Measurements from ENCODE around the gene CLCNKA.
"Not testable (repeated sequence)": the region's sequence is repeated elsewhere in the genome, so short reads cannot be mapped to it uniquely, and the experiment has no call there.

The CLCNKA gene

DNA sequence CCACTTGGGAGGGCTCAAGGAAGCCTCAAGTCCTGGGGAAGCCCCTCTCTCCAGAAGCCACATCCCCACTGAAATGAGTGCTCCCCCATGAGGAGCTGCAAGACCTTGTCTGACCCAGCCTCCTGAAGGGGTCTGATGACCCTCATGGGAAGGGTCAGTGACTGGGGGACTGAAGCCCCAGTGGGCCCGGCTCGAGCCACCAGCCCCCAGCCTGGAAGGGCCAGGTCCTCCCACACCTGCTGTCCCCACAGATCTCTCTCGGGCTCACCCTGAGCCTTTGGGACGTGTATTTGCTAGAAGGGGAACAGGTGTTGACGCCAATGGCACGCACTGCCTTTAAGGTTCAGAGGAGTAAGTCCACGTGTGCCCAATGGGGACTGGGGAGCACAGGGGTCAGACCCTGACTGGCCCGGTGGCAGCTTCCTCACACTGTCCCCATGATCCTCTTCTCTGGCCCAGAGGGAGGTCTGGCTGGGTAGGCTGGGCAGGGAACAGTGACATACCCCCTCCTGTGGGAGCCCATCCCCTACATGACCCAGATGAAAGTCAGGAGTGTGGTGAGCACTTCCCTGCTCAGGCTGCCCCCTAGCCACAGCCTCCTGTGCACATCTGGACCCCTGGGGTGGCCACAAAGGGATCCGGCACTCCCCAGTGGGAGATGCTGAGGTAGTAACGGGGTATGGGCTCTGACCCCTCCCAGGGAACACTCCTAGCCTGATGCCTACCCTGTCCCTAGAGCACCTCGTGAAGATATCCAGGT lies 30.2 kb upstream of the CLCNKA start:
- no peak overlapping the region for H3K27ac ChIP-seq (ENCODE audit: low read depth, low read length)
- H3K36me3 ChIP-seq (ENCODE audit: control insufficient read depth, insufficient read depth, low read length): no peaks in the 10 kb centered on the region
- H3K27me3 ChIP-seq (ENCODE audit: control insufficient read depth, insufficient read depth, low read length): no peaks in the 10 kb centered on the region
- no peaks in the 10 kb centered on the region for H3K4me1 ChIP-seq (ENCODE audit: control insufficient read depth, insufficient read depth, low read length)
- H3K4me3 ChIP-seq (ENCODE audit: low read length): no peak overlapping the region
- no peak overlapping the region for H3K9ac ChIP-seq (ENCODE audit: low read length)

DNA sequence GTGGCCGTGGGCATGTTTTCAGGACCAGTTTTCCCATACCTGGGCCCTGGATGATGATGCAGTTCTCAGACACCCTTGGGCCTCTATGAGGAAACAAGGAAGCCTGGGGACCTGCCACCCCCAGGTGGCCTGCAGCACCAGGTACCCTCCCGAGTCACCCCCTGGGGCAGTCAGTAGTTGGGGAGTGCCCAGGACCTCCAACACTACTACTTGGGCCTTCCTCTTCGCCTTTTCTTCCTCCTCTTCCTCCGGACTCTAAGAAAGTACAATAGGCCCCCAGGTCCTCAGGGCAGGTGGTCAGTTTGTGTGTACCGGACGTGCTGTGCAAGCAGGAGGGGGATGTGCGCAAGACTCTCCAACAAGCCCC lies 29.7 kb upstream of the CLCNKA start:
- H3K27ac ChIP-seq (ENCODE audit: low read depth, low read length): no peak overlapping the region
- no peak overlapping the region for H3K4me3 ChIP-seq (ENCODE audit: low read length)
- H3K36me3 ChIP-seq (ENCODE audit: control insufficient read depth, insufficient read depth, low read length): no peaks in the 10 kb centered on the region
- no peaks in the 10 kb centered on the region for H3K27me3 ChIP-seq (ENCODE audit: control insufficient read depth, insufficient read depth, low read length)
- H3K9ac ChIP-seq (ENCODE audit: low read length): no peak overlapping the region
- no peaks in the 10 kb centered on the region for H3K4me1 ChIP-seq (ENCODE audit: control insufficient read depth, insufficient read depth, low read length)

GRCh38 chr1:15992582-15993500 lies 29.0 kb upstream of the CLCNKA start:
- H3K4me1 ChIP-seq (ENCODE audit: control insufficient read depth, insufficient read depth, low read length): no peaks in the 10 kb centered on the region
- H3K27me3 ChIP-seq (ENCODE audit: control insufficient read depth, insufficient read depth, low read length): no peaks in the 10 kb centered on the region
- H3K4me3 ChIP-seq (ENCODE audit: low read length): no peak overlapping the region
- no peak overlapping the region for H3K9ac ChIP-seq (ENCODE audit: low read length)
- no peaks in the 10 kb centered on the region for H3K36me3 ChIP-seq (ENCODE audit: control insufficient read depth, insufficient read depth, low read length)
- H3K27ac ChIP-seq (ENCODE audit: low read depth, low read length): no peak overlapping the region

DNA sequence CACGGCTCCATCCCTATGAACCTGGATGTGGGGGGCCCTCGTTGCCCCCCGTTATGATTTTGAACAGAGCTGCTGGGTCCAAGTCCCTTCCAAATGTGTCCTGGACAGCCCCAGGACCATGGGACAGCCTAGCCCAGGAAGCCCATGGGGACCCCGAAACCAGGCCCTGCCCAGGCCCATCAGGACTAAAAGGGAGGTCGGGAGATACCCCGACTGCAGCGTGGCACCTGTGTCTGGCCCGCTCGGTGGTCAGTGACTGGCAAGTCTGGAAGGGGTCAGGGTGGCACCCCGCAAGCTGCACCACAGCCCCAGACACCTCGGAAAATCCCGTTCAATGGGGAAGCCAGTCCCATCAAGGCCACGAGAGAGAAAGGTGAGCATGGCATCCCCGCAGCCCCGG lies 28.2 kb upstream of the CLCNKA start:
- H3K27me3 ChIP-seq (ENCODE audit: control insufficient read depth, insufficient read depth, low read length): no peaks in the 10 kb centered on the region
- no peak overlapping the region for H3K4me3 ChIP-seq (ENCODE audit: low read length)

GRCh38 chr1:15994081-15994480 lies 27.8 kb upstream of the CLCNKA start:
- no peak overlapping the region for H3K9ac ChIP-seq (ENCODE audit: low read length)
- no peaks in the 10 kb centered on the region for H3K27me3 ChIP-seq (ENCODE audit: control insufficient read depth, insufficient read depth, low read length)
- no peak overlapping the region for H3K4me3 ChIP-seq (ENCODE audit: low read length)
- H3K36me3 ChIP-seq (ENCODE audit: control insufficient read depth, insufficient read depth, low read length): no peaks in the 10 kb centered on the region
- H3K4me1 ChIP-seq (ENCODE audit: control insufficient read depth, insufficient read depth, low read length): no peaks in the 10 kb centered on the region
- no peak overlapping the region for H3K27ac ChIP-seq (ENCODE audit: low read depth, low read length)

More for the DNA sequence above, 28.2 kb upstream of the CLCNKA start:
- Histone ChIP-seq H3K9ac (ENCODE audit: low read length) (no peak overlapping the region), H3K4me1 (ENCODE audit: control insufficient read depth, insufficient read depth, low read length) (no peaks in the 10 kb centered on the region), H3K36me3 (ENCODE audit: control insufficient read depth, insufficient read depth, low read length) (no peaks in the 10 kb centered on the region), H3K27ac (ENCODE audit: low read depth, low read length) (no peak overlapping the region)

- Histone ChIP-seq H3K4me1 (ENCODE audit: control insufficient read depth, insufficient read depth, low read length) (no peaks in the 10 kb centered on the region), H3K4me3 (ENCODE audit: low read length) (no peak overlapping the region), H3K27me3 (ENCODE audit: control insufficient read depth, insufficient read depth, low read length) (no peaks in the 10 kb centered on the region), H3K9ac (ENCODE audit: low read length) (no peak overlapping the region), H3K36me3 (ENCODE audit: control insufficient read depth, insufficient read depth, low read length) (no peaks in the 10 kb centered on the region), H3K27ac (ENCODE audit: low read depth, low read length) (no peak overlapping the region)
Observed at GRCh38 chr1:15994590-15995351, 27.1 kb upstream of the CLCNKA start.

GRCh38 chr1:15997076-15997585 lies 24.7 kb upstream of the CLCNKA start:
- no peak overlapping the region for H3K27ac ChIP-seq (ENCODE audit: low read depth, low read length)
- H3K36me3 ChIP-seq (ENCODE audit: control insufficient read depth, insufficient read depth, low read length): no peaks in the 10 kb centered on the region
- H3K4me3 ChIP-seq (ENCODE audit: low read length): no peak overlapping the region
- H3K27me3 ChIP-seq (ENCODE audit: control insufficient read depth, insufficient read depth, low read length): no peaks in the 10 kb centered on the region
- no peak overlapping the region for H3K9ac ChIP-seq (ENCODE audit: low read length)
- H3K4me1 ChIP-seq (ENCODE audit: control insufficient read depth, insufficient read depth, low read length): no peaks in the 10 kb centered on the region

DNA sequence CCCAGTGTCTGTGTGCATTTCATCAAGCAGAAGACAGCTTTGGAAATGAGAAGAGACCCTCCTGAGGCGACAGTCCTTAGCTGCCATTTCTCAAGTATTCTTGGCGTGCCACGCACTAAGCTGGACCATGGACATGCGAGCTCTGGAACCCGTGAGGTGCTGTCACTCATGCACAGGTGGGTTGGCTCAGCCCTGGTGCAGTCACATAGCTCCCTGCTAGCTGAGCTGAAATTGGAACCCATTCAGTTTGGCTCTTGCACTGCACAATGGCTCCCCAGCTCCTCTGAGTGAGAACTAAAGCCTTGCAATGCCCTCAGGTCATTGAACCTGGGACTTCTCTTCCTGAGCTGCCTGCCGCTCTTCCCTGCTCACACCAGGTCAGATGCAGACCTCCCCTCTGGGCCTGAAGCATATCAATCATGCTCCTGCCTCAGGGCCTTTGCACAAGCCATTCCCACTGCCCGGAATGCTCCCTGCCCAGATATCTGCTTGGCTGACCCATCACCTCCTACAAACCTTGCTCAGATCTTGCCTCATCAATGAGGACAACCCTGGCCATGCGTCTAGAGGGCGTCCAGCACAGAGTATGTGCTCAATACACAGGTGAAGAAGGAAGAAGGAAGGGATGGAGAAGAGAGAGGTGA lies 24.1 kb upstream of the CLCNKA start:
- Histone ChIP-seq H3K4me1 (ENCODE audit: control insufficient read depth, insufficient read depth, low read length) (no peaks in the 10 kb centered on the region), H3K27me3 (ENCODE audit: control insufficient read depth, insufficient read depth, low read length) (no peaks in the 10 kb centered on the region), H3K36me3 (ENCODE audit: control insufficient read depth, insufficient read depth, low read length) (no peaks in the 10 kb centered on the region), H3K9ac (ENCODE audit: low read length) (no peak overlapping the region), H3K27ac (ENCODE audit: low read depth, low read length) (no peak overlapping the region), H3K4me3 (ENCODE audit: low read length) (no peak overlapping the region)

GRCh38 chr1:15998929-15999328 lies 22.9 kb upstream of the CLCNKA start:
- Histone ChIP-seq H3K4me3 (ENCODE audit: low read length) (no peak overlapping the region), H3K9ac (ENCODE audit: low read length) (no peak overlapping the region), H3K36me3 (ENCODE audit: control insufficient read depth, insufficient read depth, low read length) (no peaks in the 10 kb centered on the region), H3K27ac (ENCODE audit: low read depth, low read length) (no peak overlapping the region), H3K27me3 (ENCODE audit: control insufficient read depth, insufficient read depth, low read length) (no peaks in the 10 kb centered on the region), H3K4me1 (ENCODE audit: control insufficient read depth, insufficient read depth, low read length) (no peaks in the 10 kb centered on the region)

DNA sequence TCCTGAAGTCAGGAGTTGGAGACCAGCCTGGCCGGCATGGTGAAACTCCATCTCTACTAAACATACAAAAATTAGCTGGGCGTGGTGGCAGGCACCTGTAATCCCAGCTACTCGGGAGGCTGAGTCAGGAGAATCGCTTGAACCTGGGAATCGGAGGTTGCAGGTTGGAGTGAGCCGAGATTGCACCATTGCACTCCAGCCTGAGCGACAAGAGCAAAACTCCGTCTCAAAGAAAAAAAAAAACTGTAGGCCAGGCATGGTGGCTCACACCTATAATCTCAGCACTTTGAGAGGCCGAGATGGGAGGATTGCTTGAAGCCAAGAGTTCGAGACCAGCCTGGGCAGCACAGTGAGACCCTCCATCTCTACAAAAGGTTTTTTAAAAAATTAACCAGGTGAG lies 20.6 kb upstream of the CLCNKA start:
- not testable (repeated sequence) for H3K27me3 ChIP-seq (ENCODE audit: control insufficient read depth, insufficient read depth, low read length); H3K4me1 ChIP-seq (ENCODE audit: control insufficient read depth, insufficient read depth, low read length); H3K9ac ChIP-seq (ENCODE audit: low read length); H3K36me3 ChIP-seq (ENCODE audit: control insufficient read depth, insufficient read depth, low read length); H3K27ac ChIP-seq (ENCODE audit: low read depth, low read length); H3K4me3 ChIP-seq (ENCODE audit: low read length)

GRCh38 chr1:16005597-16005996 lies 16.2 kb upstream of the CLCNKA start:
- Histone ChIP-seq H3K9ac (ENCODE audit: low read length) (no peak overlapping the region), H3K27me3 (ENCODE audit: control insufficient read depth, insufficient read depth, low read length) (no peaks in the 10 kb centered on the region), H3K4me3 (ENCODE audit: low read length) (no peak overlapping the region), H3K36me3 (ENCODE audit: control insufficient read depth, insufficient read depth, low read length) (no peaks in the 10 kb centered on the region), H3K27ac (ENCODE audit: low read depth, low read length) (no peak overlapping the region), H3K4me1 (ENCODE audit: control insufficient read depth, insufficient read depth, low read length) (peaks cover 2% of the 10 kb centered on the region)

DNA sequence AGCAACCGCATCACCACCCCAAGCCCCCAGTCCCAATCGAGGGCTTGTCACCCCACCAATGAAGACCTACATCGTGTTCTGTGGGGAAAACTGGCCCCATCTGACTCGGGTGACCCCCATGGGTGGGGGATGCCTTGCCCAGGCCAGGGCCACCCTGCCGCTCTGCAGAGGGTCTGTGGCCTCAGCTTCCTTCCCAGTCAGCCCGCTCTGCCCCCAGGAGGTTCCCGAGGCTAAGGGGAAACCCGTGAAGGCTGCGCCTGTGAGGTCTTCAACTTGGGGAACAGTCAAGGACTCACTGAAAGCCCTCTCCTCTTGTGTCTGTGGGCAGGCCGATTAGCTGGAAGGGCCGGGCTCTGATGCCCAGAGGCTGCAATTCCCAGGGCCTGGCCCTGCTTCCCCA lies 15.8 kb upstream of the CLCNKA start:
- H3K36me3 ChIP-seq (ENCODE audit: control insufficient read depth, insufficient read depth, low read length): no peaks in the 10 kb centered on the region
- H3K4me3 ChIP-seq (ENCODE audit: low read length): no peak overlapping the region
- H3K27me3 ChIP-seq (ENCODE audit: control insufficient read depth, insufficient read depth, low read length): no peaks in the 10 kb centered on the region
- H3K4me1 ChIP-seq (ENCODE audit: control insufficient read depth, insufficient read depth, low read length): peaks cover 2% of the 10 kb centered on the region
- no peak overlapping the region for H3K27ac ChIP-seq (ENCODE audit: low read depth, low read length)
- no peak overlapping the region for H3K9ac ChIP-seq (ENCODE audit: low read length)

Data from rectal smooth muscle tissue (tissue), 1 donor.